GM18505 (cell line): ENCODE data around the gene BLMH.
A peak's percentile ranks its signal among the peaks of the same experiment; 100 is the strongest.

Experiments used
- ATAC-seq: cut with Tn5 transposase; IDR thresholded peaks from one replicate; pipeline ENCODE4 v1.9.1; 2021; ENCODE audit not compliant: unreplicated experiment
- POLR2A ChIP-seq: IDR thresholded peaks from 4 replicates; pipeline ENCODE4 v1.6.1; 2011; ENCODE audit warnings: borderline replicate concordance; ENCODE audit not compliant: insufficient read depth, insufficient read length; ENCODE audit errors: extremely low read depth

Gene BLMH

DNA sequence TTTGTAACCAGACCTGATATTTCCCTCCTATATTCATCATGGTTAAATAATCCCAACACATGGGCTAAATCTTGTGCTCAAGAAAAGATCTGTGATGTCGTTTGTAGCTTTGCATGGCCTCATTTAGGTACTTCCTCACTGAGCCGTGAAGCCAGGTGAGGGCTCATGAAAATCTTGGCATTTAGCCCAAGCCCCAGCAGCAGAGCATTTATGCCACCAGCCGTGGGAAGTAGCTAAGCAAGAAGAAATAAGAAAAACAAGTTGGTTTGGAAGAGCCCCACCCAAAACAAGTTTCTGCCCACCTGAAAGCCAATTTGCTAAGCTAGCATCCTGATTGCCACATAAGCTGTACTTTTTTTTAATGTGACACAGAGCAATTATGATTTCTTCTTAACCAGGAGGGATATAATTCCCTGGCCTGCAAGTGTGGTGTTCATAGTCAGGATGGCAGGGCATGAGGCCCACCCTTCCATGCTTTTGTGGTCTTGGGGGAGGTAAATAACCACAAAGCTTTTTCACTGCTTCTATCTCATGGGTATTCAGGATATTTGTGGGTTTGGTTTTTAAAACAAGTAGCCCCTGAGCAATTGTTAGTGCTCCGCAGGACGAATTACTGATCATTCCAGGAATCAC, 31.6 kb upstream of the BLMH start:
- ATAC-seq, result no peak
- no peak for TF ChIP-seq POLR2A

DNA sequence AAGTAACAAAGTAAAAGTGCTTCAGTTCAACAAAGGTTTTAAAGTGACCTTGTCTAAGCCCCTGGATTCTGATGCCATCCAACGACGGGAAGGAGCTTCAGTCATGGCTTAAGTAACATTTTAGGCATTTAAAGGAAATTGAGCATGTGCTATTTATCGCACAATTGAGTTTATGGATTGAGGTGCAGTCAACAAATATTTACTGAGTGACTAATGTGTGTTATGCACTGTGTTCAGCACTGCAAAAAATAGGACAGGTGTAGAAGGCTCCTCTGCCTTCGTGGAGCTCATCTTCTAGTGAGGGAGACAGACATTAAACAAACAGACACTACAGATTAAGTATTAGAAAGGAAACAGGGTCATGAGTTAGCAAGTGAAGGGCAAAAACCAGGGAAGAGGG, 29.6 kb upstream of the BLMH start:
- no peak for ATAC-seq
- no peak for TF ChIP-seq POLR2A

DNA sequence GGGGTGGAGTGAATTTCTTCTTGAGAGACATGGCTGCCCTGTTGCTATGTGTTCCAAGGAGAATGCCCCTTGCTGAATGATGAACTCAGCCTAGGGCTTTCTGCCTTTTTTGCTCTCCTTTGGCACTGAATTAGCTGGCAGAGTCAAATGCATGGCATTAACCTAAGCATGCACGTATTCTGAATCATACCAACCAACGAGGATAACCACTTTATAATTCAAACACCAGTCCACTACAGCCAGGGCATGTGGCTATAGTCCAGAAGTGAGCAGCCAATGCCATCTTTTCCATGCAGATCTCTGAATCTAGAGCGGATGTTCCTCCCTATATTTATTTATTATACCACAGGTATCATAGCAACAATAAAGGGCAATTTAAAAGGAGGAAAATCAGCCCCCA, 26.4 kb upstream of the BLMH start:
- TF ChIP-seq POLR2A, result no peak
- no peak for ATAC-seq

DNA sequence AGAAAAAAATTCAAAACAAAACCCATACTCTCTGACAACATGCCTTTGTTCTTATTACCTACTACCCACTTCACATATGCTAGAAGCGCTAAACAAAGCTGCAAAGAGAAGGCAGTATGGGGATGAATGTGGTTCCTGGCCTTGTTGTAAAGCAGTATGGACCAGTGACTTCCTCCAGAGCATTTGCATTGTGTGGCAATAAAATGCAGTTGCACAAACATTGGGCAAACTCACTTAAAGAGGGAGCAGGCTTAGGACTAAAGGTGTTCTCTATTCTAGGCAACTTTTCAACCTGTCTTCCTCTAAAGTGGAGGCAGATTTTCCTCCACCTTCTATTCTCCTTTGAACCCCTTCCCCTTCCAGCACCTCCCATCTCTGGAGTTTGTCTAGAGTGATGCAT, 25.0 kb upstream of the BLMH start:
- no peak for TF ChIP-seq POLR2A
- ATAC-seq, result no peak

DNA sequence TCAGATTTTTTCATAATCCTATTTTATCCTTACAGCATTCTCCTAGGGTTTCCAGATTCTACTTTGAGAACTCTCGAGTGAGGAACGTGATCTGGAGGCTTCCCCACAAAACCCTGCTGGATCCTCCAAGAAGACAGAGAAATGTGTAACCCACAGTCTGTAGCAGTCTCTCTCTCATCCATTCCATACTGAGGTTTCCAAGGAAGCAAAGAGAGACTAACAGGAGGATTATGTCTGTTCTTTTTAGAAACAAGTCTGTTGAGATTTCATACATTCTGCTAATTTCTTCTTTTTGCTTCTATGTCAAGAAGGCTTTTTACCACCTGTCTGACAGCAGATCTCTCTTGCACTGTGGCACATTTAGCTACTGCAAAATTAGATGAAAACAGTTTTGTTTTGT, 23.4 kb upstream of the BLMH start:
- TF ChIP-seq POLR2A, result no peak
- no peak for ATAC-seq

DNA sequence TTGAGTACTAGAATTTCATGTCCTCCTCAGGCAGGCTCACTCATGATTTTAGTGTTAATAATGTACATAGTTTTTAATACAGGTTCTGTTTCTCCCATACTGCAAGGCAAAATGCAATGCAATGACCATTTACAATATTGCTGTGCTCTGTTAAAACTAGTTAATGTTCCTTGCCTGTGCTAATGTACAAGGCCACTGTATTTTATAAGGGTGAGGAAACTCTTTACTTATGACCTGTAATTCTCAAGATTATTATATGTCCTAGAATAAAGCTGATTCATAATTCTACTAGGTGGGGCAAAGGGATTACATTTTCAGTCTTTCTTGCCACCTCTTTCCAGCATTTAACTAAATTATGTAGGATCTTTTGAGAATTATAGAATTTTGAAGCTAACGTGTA, 22.7 kb upstream of the BLMH start:
- no peak for ATAC-seq
- TF ChIP-seq POLR2A, result no peak

DNA sequence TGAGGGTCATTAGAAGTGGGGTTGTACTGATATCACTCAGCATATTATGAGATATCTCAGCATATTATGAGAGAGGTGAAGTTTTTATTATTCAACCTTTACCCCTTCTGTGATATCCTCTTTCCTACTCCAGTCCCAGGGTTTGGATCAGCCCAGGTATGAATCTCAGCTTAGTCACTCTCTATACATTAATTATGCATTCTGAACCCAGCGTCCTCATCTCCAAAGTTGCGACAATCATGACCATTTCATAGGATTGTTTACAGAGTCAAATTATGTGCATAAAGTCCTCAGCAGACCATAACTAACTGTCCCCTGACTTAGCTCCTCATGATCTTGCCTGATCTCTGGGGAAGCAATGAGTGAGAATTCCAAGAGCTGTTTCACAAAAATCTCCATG, 20.5 kb upstream of the BLMH start:
- no peak for ATAC-seq

DNA sequence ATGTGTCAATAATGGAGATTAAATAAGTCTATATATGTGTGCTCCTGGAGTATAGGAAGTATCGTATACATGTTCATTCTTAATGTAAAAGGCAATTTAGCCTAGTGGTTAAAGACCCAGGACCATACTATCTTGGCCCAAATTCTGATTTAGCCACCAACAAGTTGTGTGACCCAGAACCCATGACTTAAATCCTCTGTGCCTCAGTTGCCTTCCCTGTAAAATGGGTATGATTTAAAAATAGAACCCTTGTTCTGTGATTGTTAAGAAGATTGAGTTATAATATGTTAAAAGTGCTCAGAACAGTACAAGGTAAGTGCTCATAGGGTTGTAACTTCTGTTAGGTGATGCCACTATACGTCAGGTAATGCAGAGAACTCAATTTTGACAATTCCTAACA, 18.8 kb upstream of the BLMH start:
- ATAC-seq, result no peak
- no peak for TF ChIP-seq POLR2A

More for the DNA sequence above, 20.5 kb upstream of the BLMH start:
- TF ChIP-seq POLR2A, result no peak

DNA sequence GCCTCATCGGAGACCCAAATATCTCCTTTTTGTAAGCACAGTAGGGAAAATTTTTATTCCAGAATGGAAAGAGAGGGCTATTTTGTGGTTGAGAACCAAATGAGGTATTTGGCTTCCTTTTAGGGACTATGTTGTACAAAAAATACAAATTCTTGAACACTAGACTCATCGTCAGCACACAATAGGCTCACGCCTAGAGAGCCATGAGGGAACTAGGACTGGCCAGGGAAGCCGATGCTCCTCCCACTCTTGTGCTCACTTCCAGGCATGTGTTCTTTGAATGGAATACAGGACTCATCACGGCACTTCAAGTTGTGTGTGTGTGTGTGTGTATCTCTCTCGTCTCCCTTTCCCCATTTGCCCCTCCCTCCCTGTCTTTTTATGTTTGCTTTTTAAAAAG, 17.8 kb upstream of the BLMH start:
- no peak for TF ChIP-seq POLR2A
- no peak for ATAC-seq

DNA sequence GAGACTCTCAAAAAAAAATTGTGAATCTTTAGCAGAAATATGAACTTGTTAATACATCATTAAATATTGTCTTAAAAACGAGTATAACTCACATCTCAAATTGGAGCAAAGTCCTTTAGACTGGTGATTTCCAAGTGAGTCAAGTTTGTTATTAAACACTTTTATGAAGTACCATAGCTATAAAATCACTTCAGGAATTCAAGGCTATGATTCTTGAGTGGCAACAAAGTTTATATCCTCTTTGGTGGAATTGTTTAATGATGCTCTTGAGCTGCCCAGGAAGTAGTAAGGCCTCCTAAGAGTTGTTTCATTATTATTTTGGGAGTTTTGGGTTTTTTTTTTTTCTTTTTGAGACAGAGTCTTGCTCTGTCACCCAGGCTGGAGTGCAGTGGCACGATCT, 16.7 kb upstream of the BLMH start:
- no peak for TF ChIP-seq POLR2A
- no peak for ATAC-seq

DNA sequence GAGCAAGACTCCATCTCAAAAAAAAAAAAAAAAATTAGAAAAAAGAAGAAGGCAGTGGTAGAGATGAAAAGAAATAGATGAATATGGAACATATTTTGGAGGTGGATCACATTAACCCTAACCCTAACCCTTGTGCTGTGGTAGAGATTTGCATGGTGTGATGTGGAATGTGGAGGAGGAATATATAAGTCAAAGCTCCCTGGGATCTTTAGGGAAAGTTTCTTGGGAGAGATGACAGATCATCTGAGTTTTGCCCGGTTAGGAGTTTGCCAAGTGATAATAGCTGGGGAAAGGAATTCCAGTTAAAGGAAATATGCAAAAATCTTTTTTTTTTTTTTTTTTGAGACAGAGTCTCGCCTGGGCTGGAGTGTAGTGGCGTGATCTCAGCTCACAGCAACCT, 13.0 kb upstream of the BLMH start:
- ATAC-seq, result no peak

DNA sequence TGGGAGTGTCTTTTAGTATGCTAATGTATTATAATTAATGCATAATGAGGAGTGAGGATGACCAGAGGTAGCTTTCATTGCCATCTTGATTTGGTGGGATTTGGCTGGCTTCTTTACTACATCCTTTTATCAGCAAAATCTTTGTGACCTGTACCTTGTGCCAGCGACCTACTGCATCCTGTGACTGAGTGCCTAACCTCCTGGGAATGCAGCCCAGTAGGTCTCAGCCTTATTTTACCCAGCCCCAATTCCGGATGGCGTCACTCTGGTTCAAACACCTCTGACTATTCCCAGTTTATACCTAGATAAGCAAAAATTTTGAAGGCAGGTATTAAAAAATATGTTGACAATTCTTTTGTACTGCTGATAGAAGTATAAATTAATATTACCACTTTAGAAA, 10.5 kb upstream of the BLMH start:
- ATAC-seq, result no peak
- no peak for TF ChIP-seq POLR2A

More for the DNA sequence above, 13.0 kb upstream of the BLMH start:
- no peak for TF ChIP-seq POLR2A

DNA sequence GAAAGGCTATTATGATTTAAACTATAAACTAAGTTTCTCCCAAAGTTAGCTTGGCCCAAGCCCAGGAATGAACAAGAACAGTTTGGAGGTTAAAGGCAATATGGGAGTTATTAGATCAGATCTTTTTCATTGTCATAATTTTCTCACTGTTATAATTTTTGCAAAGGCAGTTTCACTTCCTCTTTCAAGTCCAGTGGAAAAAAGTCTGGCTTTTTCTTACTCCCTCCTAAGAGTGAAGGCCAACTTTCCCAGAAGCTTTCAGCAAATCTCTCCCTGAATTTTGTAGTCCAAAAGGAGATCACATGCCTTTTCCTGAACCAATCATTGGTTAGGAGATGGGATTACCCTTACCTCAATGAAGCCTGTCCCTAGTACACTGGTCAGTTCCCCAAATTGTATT, 9.1 kb upstream of the BLMH start:
- TF ChIP-seq POLR2A, result no peak
- ATAC-seq, result no peak

DNA sequence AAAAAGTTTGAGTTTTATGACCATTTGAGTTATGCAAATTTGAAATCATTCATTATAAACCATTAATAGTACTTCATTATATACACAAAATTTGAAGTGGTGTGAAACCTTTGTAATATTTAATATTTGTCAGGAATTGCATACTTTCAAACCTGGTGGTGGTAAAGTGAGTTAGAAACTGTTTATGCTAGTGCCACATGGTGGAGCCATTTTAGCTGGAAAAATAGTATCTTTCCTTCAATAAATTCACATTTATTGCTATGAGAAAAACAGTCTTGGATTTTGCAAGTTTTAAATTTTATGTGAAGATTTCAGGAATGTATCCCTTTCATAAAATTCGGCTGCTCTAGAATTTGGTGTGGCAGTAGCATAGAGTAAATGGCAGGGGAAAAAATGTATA, 7.3 kb upstream of the BLMH start:
- no peak for ATAC-seq
- no peak for TF ChIP-seq POLR2A

DNA sequence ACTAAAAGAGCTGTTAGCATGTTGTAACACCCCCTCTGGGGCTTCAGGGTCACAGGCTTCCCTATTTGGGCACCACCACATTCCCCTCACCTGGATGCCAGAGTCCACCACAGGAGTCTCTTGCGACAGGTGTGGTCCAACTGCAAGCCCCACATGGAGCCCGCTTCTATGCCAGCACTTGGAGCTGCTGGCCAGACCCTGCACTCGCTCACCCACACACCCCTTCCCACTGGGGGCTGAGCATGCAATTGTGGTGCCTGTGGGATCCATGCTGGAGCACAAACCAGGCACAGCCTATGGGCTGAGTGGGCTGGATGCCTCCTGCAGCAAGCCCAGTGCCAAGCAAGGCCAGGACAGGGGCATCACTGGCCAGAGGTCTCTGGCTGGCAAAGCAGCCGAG, 6.0 kb upstream of the BLMH start:
- TF ChIP-seq POLR2A, result no peak
- no peak for ATAC-seq

DNA sequence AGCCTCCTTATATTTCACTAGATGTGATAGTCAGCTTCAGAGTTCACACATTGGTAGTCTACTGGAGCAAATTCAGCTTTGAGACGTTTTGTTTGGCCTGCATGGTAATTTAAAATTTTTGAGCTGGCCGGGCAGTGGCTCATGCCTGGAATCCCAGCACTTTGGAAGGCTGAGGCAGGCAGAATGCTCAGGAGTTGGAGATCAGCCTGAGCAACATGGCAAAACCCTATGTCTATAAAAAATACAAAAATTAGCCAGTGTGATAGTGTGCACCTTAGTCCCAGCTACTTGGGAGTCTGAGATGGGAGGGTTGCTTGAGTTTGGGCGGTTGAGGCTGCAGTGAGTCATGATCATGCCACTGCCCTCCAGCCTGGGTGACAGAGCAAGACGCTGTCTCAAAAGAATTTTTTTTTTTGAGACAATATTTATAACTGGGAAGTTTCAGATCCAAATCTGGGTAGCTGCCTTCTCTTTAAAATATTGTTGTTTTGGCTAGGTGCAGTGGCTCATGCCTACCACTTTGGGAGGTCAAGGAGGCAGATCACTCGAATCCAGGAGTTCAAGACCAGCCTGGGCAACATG, 4.8 kb upstream of the BLMH start:
- TF ChIP-seq POLR2A, result no peak
- ATAC-seq, result no peak

DNA sequence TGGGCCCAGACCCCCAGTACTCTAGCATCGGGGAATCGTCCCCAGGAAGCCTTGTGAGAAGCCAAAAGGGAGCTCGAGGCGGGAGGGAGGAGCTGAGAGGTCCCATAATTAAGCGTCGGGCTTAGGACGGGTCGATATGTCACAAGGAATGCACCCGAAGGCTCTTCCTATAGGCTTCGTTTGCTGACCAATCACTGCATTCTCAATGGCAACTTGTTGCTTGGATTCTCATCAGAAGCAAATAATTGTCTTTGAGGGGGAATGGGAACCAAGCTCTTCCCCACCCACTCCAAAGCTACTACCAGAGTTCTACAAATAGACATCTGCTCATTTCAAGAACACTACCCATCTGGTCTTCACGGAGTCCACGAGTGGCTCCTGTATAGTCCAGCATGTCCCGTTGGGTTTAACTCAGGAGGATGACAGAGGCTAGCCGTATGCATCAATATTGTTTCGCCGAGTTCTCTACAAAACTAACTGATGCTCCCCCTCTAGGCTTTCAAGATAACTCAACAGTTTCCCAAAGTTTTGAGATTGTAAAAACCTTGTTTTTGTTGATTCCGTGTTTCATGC, 628 bp upstream of the BLMH start:
- no peak for TF ChIP-seq POLR2A
- peak; percentile 22 for ATAC-seq
